GM12878 (cell line): ENCODE measurements around the gene DISP3. TPM values are rescaled to one million over a fixed set of nuclear protein-coding genes. Genes with fewer than 3 reads are reported as not detected.

ENCODE experiments used
- ATAC-seq: fragments of 200-7000 bp; cut with Tn5 transposase; 3 replicates; pipeline ENCODE4 v1.9.1; 2020; ENCODE audit warnings: mild to moderate bottlenecking, moderate library complexity
- BruUV-seq: library from RNA; stranded (reverse); fragments of 400-500 nt; replicated peaks from 2 replicates; lab custom pipeline; 2021; lab: Mats Ljungman, UMichigan
- CTCF ChIA-PET: fragments of 300-600 bp; sonication (Branson Sonifier 250); formaldehyde crosslinking; extraction: SDS; loops from one replicate; lab custom pipeline; 2021; ENCODE audit warnings: inconsistent platforms; lab: Yijun Ruan, JAX
- POLR2A ChIA-PET: fragments of 350-600 bp; formaldehyde crosslinking; extraction: SDS; loops from one replicate; lab custom pipeline; 2021; ENCODE audit warnings: inconsistent platforms; lab: Charles Lee
- RAD21 ChIA-PET: fragments of 300-600 bp; sonication (Branson Sonifier 250); formaldehyde crosslinking; loops from one replicate; lab custom pipeline; 2023; ENCODE audit warnings: antibody characterized with exemption; ENCODE audit not compliant: unreplicated experiment; lab: Charles Lee
- SMC1A ChIA-PET: fragments of 300-600 bp; sonication (Branson Sonifier 250); formaldehyde crosslinking; loops from one replicate; lab custom pipeline; 2023; ENCODE audit not compliant: unreplicated experiment, uncharacterized antibody; lab: Charles Lee
- DNase-seq: peaks from one replicate; pipeline ENCODE4 v3.0.0-alpha.2; 2011; ENCODE audit warnings: low read depth, low spot score
- FAIRE-seq: peaks from 3 replicates; lab custom pipeline; 2011; peaks lifted over from hg19 to GRCh38; lab: Jason Lieb, UNC
- H2AFZ ChIP-seq: 2 replicates; pipeline ENCODE4 v1.6.0; 2011; ENCODE audit warnings: low read depth, low read length, control low read depth; ENCODE audit not compliant: control insufficient read depth
- H3K27ac ChIP-seq: 2 replicates; pipeline ENCODE4 v1.5.1; 2011; ENCODE audit warnings: control low read depth; ENCODE audit not compliant: control insufficient read depth, insufficient read depth
- H3K27me3 ChIP-seq, 2 experiments: replicated peaks in 1 of 2; 2 replicates each; pipeline versions ENCODE4 v1.6.0 to v1.6.1; 2011; ENCODE audit warnings: low read length in 1 of 2; ENCODE audit not compliant: control insufficient read depth in 2 of 2, insufficient read depth in 2 of 2
- H3K36me3 ChIP-seq, 2 experiments: 2 replicates each; pipeline ENCODE4 v1.5.1; 2011; ENCODE audit warnings: low read length in 1 of 2; ENCODE audit not compliant: control insufficient read depth in 2 of 2, insufficient read depth in 2 of 2
- H3K4me1 ChIP-seq: 2 replicates; pipeline ENCODE4 v1.6.1; 2011; ENCODE audit warnings: mild to moderate bottlenecking, low read length, moderate library complexity, mixed read lengths; ENCODE audit not compliant: control insufficient read depth, insufficient read depth
- H3K4me2 ChIP-seq: 2 replicates; pipeline ENCODE4 v1.6.0; 2011; ENCODE audit warnings: control low read depth; ENCODE audit not compliant: control insufficient read depth, insufficient read depth
- H3K4me3 ChIP-seq: fragments of 200-600 bp; sonication (generic); 2 replicates; pipeline ENCODE4 v1.5.1; 2016
- H3K79me2 ChIP-seq: 2 replicates; pipeline ENCODE4 v1.6.0; 2011; ENCODE audit warnings: low read length; ENCODE audit not compliant: control insufficient read depth, insufficient read depth
- H3K9ac ChIP-seq: 2 replicates; pipeline ENCODE4 v1.8.0; 2011; ENCODE audit warnings: low read length, control low read depth, mixed read lengths; ENCODE audit not compliant: control insufficient read depth, insufficient read depth
- H3K9me3 ChIP-seq: replicated peaks from 3 replicates; pipeline ENCODE4 v1.5.1; 2011; ENCODE audit warnings: mild to moderate bottlenecking, low read length; ENCODE audit not compliant: control insufficient read depth, insufficient read depth
- H4K20me1 ChIP-seq: 2 replicates; pipeline ENCODE4 v1.6.0; 2011; ENCODE audit not compliant: control insufficient read depth, insufficient read depth
- FOXK2 ChIP-seq: fragments of 450-650 bp; IDR thresholded peaks from 2 replicates; pipeline ENCODE4 v1.6.1; 2017; ENCODE audit warnings: mild to moderate bottlenecking, moderate library complexity
- KDM1A ChIP-seq: fragments of 200-600 bp; sonication (generic); IDR thresholded peaks from 2 replicates; pipeline ENCODE4 v1.6.1; 2016; ENCODE audit warnings: borderline replicate concordance
- MEF2B ChIP-seq: fragments of 450-650 bp; IDR thresholded peaks from 2 replicates; pipeline ENCODE4 v1.6.1; 2018; ENCODE audit warnings: mild to moderate bottlenecking, moderate library complexity; ENCODE audit not compliant: partially characterized antibody, poor library complexity, severe bottlenecking
- NFXL1 ChIP-seq: fragments of 450-650 bp; IDR thresholded peaks from 2 replicates; pipeline ENCODE4 v1.6.1; 2017; ENCODE audit warnings: antibody characterized with exemption, mild to moderate bottlenecking, borderline replicate concordance
- SREBF1 ChIP-seq: IDR thresholded peaks from 2 replicates; pipeline ENCODE4 v1.6.1; 2012; ENCODE audit warnings: mild to moderate bottlenecking, low read length
- ZBTB33 ChIP-seq: fragments of 450-650 bp; IDR thresholded peaks from 2 replicates; pipeline ENCODE4 v1.6.1; 2017; ENCODE audit warnings: mild to moderate bottlenecking
- ZZZ3 ChIP-seq: IDR thresholded peaks from 2 replicates; pipeline ENCODE4 v1.6.1; 2011; ENCODE audit warnings: low read depth; ENCODE audit not compliant: control insufficient read depth, insufficient read length
- WGBS: methylation state at CpG from one replicate; pipeline ENCODE4 v1.1.6; 2016; ENCODE audit warnings: low lambda C conversion rate; ENCODE audit not compliant: insufficient replicate concordance, insufficient coverage; ENCODE audit errors: missing lambda C conversion rate; 5-methylcytosine and 5-hydroxymethylcytosine counted together
- in situ Hi-C: fragments of 300-500 bp; cut with MboI; formaldehyde crosslinking; loops from 9 replicates; pipeline ENCODE4 v1.14.3; 2018; ENCODE audit warnings: mixed read lengths
- intact Hi-C: fragments of 100-400 bp; cut with micrococcal nuclease; formaldehyde crosslinking; loops from one replicate; pipeline ENCODE4 v1.14.2; 2022; ENCODE audit not compliant: unreplicated experiment
- polyA plus RNA-seq, 11 experiments: library from polyadenylated mRNA; depleted of rRNA in 4 of 11; unstranded in 6 of 11; stranded (reverse) in 5 of 11; fragments of >200 nt; fragmentation: Nextera tagmentation in 4 of 11; fragmentation: Illumina TruSeq in 1 of 11; extraction: Ambion mirVana in 4 of 11; extraction: Trizol in 1 of 11; gene quantifications; 1 replicate in 1 of 11; 2 replicates in 10 of 11; pipeline versions ENCODE4 v1.2.1 to v1.2.3, GENCODE V29; 2011 to 2016; ENCODE audit warnings: inconsistent platforms in 2 of 11, missing spikeins in 2 of 11, low read depth in 1 of 11
- total RNA-seq, 4 experiments: library from RNA; depleted of rRNA in 3 of 4; stranded (reverse); fragments of >200 nt in 3 of 4; fragmentation: Illumina TruSeq in 1 of 4; extraction: Trizol in 1 of 4; gene quantifications; 2 replicates each; pipeline versions ENCODE4 v1.2.1 to v1.2.3, GENCODE V29; 2013 to 2021

DISP3 gene
- total and polyA plus RNA-seq, 10 of the 15 experiments (the other 5 are each of a cell fraction or from before 2014, with no cell fraction given), result under 0.01 to 0.18 (median 0.09) TPM; not detected in 2

GRCh38 chr1:11559591-11559970, 80.6 kb downstream of the DISP3 start (continued):
- TF ChIP-seq ZZZ3 (no peak), MEF2B (no peak), ZBTB33 (no peak), KDM1A (no peak)

GRCh38 chr1:11560061-11560460, 81.1 kb downstream of the DISP3 start:
- Histone ChIP-seq H3K4me3 (no peak overlapping the region), H3K36me3 (no peaks in the 10 kb centered on the region), H3K4me2 (no peak overlapping the region), H3K4me1 (no peaks in the 10 kb centered on the region), H3K9ac (no peak overlapping the region), H3K79me2 (no peaks in the 10 kb centered on the region), H4K20me1 (no peaks in the 10 kb centered on the region; the same call in 1 of the 2 replicates), H3K27ac (no peak overlapping the region), H3K9me3 (no peaks in the 10 kb centered on the region), H2AFZ (no peak overlapping the region), H3K27me3 (peaks cover 0 to 5% of the 10 kb centered on the region in 2 experiments; a peak in 3 of 4 replicates)
- ChIA-PET CTCF (no interaction called here), SMC1A (no interaction called here), RAD21 (no interaction called here), POLR2A (no interaction called here)
- intact Hi-C loops, result no loop called here
- FAIRE-seq, result no peak
- WGBS, result 25% methylated on average over 8 of the region's 8 CpGs
- ATAC-seq, result no peak
- BruUV-seq, result no TSS peak
- DNase-seq, result no peak
- in situ Hi-C loops, result no loop called here
- TF ChIP-seq FOXK2 (no peak), NFXL1 (no peak), SREBF1 (no peak)
